HG02938 (cell line): Measurements from ENCODE around the gene PRSS12.
"Not testable (repeated sequence)": the region's sequence is repeated elsewhere in the genome, so short reads cannot be mapped to it uniquely, and the experiment has no call there.

Experiments
- ATAC-seq: cut with Tn5 transposase; IDR thresholded peaks from one replicate; pipeline ENCODE4 v1.9.1; 2021; ENCODE audit warnings: mild to moderate bottlenecking, moderate library complexity; ENCODE audit not compliant: unreplicated experiment

Gene PRSS12

GRCh38 chr4:118279328-118279727 lies 73.5 kb downstream of the PRSS12 start:
- ATAC-seq: no peak

GRCh38 chr4:118278473-118279274 lies 74.1 kb downstream of the PRSS12 start:
- ATAC-seq: peak; percentile 88

GRCh38 chr4:118277243-118277642 lies 75.6 kb downstream of the PRSS12 start:
- ATAC-seq: no peak

GRCh38 chr4:118276580-118276979 lies 76.2 kb downstream of the PRSS12 start:
- no peak for ATAC-seq

- ATAC-seq: no peak
Measured at GRCh38 chr4:118273642-118274041, 79.2 kb downstream of the PRSS12 start.

- no peak for ATAC-seq
Measured at GRCh38 chr4:118271788-118272187, 81.0 kb downstream of the PRSS12 start.

- ATAC-seq: peak; percentile 52
Measured at GRCh38 chr4:118270492-118270891, 82.3 kb downstream of the PRSS12 start.

- ATAC-seq: no peak
Measured at GRCh38 chr4:118268780-118269179, 84.0 kb downstream of the PRSS12 start.

- not testable (repeated sequence) for ATAC-seq
Measured at GRCh38 chr4:118266145-118266496, 86.7 kb downstream of the PRSS12 start.

- no peak for ATAC-seq
Measured at GRCh38 chr4:118265312-118266144, 87.3 kb downstream of the PRSS12 start.

- ATAC-seq: no peak
Measured at GRCh38 chr4:118264096-118264495, 88.7 kb downstream of the PRSS12 start.

GRCh38 chr4:118260309-118260708 lies 92.5 kb downstream of the PRSS12 start:
- no peak for ATAC-seq

- no peak for ATAC-seq
Measured at GRCh38 chr4:118259111-118259510, 93.7 kb downstream of the PRSS12 start.

- no peak for ATAC-seq
Measured at GRCh38 chr4:118254368-118254767, 98.4 kb downstream of the PRSS12 start.

- ATAC-seq: no peak
Measured at GRCh38 chr4:118249890-118250289, 102.9 kb downstream of the PRSS12 start.

GRCh38 chr4:118237531-118237930 lies 115.3 kb downstream of the PRSS12 start:
- ATAC-seq: no peak

GRCh38 chr4:118235566-118236120 lies 117.2 kb downstream of the PRSS12 start:
- no peak for ATAC-seq
